GM19238 (cell line): ENCODE measurements around the gene KRTAP12-2.

Experiments
- DNase-seq: peaks from one replicate; pipeline ENCODE4 v3.0.0; 2011; ENCODE audit warnings: low spot score; ENCODE audit not compliant: insufficient read length

The KRTAP12-2 gene

DNA sequence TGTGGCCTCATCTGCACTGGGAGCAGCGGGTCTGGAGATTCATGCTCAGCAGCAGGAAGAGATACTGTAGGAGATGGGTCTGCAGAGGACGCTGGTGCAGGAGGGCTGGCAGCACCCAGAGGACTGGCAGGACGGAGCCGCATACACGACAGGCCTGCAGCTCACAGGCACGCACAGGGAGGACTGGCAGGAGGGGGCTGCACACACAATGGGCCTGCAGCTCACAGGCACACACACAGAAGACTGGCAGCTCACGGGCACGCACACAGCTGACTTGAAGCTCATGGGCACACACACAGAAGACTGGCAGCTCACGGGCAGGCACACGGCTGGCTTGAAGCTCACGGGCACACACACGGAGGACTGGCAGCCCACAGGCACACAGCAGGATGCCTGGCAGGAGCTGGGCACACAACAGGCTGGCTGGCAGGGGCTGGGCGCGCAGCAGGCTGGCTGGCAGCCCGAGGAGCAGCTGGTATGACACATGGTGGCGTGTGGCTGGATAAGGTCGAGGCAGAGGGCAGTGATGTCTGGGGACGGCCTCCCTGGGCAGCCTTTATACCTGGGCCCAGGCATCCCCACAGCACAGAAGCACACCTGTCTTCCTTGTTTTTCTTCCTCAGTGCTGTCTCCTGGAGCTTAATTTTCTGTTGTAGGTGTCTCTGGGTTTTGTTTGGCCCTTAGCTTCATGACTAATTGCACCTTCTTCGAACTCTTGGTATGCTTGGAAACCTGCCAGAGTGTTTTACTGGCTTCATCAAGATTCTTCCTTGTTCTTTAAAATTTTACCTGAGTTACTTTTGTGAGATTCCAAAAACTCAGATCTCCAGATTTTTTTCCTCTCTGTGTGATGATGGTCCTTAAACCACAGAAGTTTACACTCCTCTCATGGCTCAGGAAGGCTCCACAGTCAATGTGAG lies at the start of gene KRTAP12-2:
KRTAP12-2 (minus strand) TSS at position 527 of the 920 bp plus-strand sequence; CDS start at position 486, 41 bp downstream.
- DNase-seq, result no peak

- no peak for DNase-seq
Measured at GRCh38 chr21:44714905-44715304, 48.2 kb upstream of the KRTAP12-2 start.

GRCh38 chr21:44713846-44714245 lies 47.1 kb upstream of the KRTAP12-2 start:
- DNase-seq, result no peak

DNA sequence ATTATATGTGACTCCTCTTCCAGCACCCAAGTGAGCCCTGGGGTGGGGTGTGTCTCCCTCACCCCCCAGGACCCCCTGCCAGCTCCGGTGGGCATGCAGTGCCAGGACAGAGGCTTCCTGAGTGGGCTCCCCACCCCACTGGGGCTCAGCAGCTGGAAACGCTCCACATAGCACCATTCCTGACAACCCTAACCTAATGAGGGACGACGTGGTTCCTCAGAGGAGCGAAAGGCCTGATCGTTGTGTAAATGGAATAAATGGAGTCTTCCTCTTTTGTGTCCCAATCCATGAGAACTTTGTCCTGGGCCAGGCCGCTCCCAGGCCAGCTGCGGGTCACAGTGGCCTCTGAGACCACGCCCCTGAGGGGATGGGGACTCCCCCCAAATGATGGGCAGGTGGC lies 46.4 kb upstream of the KRTAP12-2 start:
- no peak for DNase-seq

DNA sequence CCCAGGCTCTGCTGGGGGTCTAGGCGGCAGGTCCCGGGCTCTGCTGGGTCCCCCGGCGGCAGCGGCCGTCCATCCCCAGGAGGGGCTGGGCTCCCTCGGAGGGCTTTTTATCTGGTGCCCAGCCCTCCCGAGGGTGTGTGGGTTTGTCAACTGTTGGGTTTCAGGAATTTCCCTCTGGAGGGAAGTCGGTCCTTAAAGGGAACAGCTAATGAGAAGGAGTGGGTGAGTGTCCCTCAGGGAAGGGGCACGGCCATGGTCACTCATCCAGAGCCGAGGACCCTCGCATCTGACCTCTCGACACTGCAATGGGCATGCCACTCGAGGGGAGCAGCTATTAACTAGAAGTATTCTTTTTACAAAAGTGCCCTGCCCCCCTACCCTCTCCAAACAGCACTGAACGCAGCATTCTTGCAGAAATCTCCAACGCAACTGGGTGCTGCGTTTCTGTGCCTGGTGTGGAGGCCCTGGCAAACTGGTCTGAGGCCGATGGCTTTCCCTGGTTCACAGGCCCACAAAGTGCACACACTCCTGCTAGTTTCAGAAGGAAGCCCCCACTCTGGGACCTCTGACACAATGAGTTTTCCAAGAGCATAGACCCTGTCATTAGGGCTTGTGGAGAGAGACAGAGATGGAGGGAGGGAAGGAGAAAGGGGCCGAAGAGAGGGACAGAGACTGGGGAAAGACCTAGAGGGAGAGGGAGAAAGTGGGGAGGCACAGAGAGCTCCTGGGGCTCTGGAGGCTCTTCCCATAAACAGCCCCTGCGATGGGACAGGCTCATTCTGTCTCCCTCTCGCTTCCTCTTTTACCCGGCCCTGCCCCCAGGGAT lies 45.7 kb upstream of the KRTAP12-2 start:
- DNase-seq, result no peak

DNA sequence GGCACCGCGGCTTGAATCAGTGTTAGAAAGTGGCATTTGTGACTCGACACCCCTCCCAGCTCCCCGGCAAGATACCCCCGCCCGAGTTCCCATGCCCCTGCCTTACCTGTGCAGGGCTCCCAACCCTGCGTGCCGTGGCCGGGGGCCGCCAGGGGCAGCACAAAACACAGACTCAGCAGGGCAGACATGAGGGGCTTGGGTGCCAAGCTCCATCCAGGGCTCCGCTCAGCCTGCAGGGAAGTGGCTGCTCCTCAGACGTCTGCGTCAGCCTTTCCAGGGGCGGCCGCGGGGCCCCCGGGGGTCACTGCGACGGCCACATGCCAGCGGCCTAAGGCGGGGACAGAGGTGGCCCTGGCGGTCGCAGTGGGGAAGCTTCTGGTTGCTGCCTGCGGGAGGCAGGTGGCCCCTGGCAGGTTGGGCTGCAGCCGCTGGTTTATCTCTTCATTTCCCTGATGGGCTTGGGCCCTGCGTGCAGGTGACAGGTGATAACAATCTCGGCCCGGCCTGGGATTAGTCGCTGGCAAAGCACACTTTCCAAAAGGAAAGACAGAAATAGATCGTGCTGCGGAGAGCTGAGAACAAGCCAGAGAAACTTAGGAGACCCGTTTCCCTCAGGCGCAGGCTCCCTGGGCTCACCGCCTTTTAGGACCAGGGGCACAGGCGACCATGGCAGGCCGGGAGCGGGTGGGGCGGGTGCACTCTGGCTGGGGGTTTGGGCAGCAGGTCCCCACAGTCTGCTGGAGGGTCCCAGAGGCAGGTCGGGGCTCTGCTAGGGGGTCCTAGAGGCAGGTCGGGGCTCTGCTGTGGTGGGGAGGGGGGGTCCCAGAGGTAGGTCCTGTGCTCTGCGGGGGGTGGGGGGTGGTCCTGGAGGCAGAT lies 44.8 kb upstream of the KRTAP12-2 start, which contains the start of gene TSPEAR:
TSPEAR (minus strand) TSS at position 246 of the 876 bp plus-strand sequence; CDS start at position 188, 58 bp downstream.
- no peak for DNase-seq

- no peak for DNase-seq
Measured at GRCh38 chr21:44710756-44711326, 44.1 kb upstream of the KRTAP12-2 start.

DNA sequence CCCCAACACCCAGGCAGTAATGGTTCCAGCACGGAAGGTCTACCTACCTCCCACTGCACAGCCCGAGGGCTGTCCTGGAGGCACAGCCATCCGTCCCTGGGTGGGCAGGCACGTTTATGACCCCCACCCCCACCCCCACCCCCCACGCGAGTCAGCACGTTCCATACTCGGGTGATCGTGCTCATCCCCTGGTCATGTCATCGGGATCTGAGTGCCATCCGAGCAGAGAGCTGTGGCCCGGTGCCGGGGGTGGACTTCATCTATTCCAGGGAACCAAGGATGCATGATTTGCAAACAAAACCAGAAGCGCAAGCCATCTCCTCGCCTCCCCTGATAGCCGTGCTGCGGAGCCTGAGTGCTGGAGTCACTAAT lies 43.6 kb upstream of the KRTAP12-2 start:
- no peak for DNase-seq

- DNase-seq, result no peak
Measured at GRCh38 chr21:44709426-44710293, 42.9 kb upstream of the KRTAP12-2 start.

DNA sequence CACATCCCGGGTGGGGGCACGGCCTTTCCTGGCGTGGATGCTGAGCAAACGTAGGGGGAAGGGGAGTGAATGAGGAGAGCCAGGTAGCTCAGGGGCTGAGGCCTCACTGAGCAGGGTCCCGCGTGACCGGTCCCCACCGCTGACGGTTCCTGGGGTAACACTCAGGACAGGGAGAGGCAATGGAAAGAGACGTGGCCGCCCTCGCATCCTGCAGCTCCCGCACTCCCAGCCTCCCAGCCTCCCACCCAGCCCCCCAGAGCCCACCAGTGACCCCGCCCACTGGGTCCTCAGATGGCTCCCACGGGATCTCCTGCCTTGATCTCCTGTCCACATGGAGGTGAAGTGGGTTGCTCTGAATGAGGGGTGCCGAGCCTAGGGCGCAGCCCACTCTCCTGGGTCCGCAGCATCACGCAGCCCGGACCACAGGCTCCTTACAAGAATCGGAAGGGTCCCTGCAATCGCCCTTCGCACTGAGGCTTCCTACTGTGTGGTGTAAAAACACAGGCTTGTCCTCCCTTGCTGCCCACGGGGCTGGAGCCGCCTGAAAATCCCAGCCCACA lies 42.2 kb upstream of the KRTAP12-2 start:
- DNase-seq, result no peak

- DNase-seq, result no peak
Measured at GRCh38 chr21:44708213-44708865, 41.6 kb upstream of the KRTAP12-2 start.

- DNase-seq, result no peak
Measured at GRCh38 chr21:44706706-44707581, 40.2 kb upstream of the KRTAP12-2 start.

GRCh38 chr21:44706026-44706705 lies 39.4 kb upstream of the KRTAP12-2 start:
- no peak for DNase-seq

- no peak for DNase-seq
Measured at GRCh38 chr21:44704636-44705001, 37.9 kb upstream of the KRTAP12-2 start.

- no peak for DNase-seq
Measured at GRCh38 chr21:44703731-44704635, 37.3 kb upstream of the KRTAP12-2 start.

DNA sequence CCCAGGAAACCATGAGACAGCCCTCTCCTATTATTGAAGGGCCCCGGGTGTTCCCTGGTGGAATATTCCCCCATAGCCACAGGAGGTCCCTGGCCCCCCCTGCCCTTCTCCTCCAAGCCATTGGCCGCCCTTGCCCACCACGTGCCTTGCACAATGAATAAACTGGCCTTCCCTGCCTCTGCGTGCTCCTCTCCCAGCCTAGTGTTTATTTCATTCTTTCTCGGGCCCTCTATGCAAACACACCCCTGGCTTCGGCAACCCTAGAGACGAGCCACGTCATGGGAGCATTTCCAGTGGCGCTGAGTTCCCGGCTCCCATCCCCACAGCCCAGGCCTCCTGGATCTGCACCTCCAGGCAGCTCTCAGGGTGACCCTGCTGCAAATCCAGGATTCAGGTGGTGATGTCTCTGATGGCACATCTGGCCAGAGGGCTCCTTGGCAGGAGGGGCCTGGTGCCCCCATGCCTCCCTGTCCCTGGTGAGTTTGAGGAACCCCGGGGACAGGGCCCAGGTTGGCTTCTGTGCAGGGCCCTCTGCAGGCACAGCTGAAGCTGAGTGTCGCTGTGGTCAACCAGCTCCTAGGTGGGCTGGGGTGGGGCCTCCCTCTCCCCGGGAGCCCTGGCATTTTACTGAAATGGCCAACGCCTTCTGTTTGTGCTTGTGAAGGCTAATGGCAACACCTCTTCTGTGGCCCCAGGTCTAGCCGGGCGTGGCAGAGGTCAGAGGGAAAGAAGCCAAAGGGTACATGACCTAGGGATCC lies 36.4 kb upstream of the KRTAP12-2 start:
- DNase-seq, result no peak
